ENCODE measurements around the gene RAD51B.

Gene RAD51B

GRCh38 chr14:68506645-68507419 lies 687.3 kb downstream of the RAD51B start:
- DNase-seq (ENCODE audit: low read depth in 2 of 2), result no peak

- peak in 1 of 2 donors; percentile 12 for DNase-seq (ENCODE audit: low read depth in 2 of 2)
Observed at GRCh38 chr14:68507544-68508081, 688.0 kb downstream of the RAD51B start.

DNA sequence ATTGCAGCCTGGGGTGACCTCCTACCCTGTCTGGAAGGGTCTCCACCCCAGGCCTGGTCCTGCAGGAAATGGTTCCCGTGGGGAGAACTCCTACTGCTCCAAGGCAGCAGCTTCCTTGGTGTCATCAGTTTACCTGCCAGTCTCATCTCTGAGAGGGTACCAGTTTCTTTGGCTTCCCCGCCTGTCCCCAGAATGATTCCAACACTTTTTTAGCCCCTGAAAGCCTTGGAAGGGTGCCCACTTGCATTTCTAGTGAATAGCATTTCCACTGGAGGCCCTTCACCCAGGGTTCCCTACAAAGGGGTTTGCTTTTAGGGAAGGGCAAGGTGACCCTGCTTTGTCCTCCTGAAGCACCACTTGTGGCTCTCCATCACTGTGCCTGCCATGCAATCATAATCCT lies 689.0 kb downstream of the RAD51B start:
- no peak for DNase-seq (ENCODE audit: low read depth in 2 of 2)

DNA sequence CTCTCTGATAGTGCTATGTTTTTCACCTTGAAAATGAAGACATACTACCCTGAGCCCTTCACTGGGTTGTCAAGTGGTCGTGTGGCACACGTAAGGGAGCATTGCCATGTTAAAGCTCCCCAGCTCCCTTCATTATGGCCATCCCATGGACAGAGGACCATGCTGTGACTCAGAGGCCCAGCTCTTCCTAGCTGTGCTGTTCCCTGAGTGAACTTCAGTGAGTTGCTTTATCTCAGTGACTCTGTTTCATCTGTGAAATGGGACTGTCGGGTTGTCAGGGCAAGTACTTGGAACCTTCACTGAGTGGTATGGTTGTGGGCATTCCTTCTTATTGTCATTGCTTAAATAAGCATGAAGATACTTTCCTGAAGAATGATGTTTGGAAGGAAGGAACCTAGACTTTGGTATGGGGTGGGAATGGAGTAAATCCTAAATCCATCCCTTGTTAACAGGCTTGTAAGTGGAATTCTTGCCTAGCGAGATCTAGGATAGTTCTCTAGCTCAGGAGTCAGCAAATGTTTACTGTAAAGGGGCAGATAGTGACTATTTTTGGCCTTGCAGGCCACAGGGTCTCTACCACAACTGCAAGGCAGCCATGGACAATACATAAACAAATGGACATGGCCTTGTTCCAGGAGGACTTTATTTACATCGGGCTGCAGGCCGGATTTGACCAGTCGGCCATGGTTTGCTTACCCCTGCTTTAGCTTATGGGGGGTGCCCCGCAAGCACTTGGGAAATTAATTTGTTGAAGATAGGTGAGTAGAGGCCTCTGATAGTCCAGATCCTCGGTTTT lies 689.8 kb downstream of the RAD51B start:
- no peak for DNase-seq (ENCODE audit: low read depth in 2 of 2)

- DNase-seq (ENCODE audit: low read depth in 2 of 2), result no peak
Observed at GRCh38 chr14:68510201-68511128, 690.9 kb downstream of the RAD51B start.

DNA sequence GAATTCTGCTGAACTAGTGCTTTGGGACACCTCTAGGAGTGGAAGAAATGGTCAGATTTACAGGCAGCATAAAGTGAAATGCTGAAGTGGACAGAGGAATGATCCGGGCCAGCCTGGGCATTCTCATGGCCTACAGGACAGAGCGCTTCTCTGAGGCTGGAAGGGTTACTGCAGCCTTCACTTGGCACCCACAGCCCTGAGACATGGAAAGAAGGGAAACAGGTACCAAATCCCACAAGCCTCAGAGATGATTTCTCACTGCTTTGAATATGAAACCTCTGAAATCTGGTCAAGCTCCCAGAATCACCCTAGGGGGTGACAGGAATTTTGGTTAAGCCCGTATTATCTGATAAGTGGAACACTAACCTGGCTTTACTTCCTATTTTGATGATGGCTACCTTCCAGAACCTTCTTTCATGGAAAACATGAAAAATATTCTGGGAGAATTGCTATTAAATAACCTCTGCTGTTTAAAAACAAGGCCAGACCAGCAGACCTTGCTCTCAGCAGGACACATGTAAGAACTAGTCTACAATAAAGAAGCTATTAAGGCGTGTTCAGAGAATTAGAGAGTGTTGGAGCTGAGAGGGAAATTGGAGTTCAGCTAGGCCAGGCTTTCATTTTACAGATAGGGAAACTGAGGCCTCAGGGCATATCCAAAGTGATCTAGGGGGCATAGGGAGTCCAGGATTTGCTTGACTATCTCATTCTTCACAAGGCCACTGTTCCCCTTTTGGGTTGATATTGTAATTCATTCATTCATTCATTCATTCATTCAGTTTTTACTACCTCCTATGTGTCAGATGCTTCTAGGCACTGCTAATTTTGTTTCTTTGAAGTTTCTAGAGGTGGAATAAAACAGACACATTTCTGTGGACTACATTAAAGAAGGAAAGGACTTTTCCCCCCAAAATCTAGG lies 691.8 kb downstream of the RAD51B start:
- DNase-seq (ENCODE audit: low read depth in 2 of 2), result no peak

DNA sequence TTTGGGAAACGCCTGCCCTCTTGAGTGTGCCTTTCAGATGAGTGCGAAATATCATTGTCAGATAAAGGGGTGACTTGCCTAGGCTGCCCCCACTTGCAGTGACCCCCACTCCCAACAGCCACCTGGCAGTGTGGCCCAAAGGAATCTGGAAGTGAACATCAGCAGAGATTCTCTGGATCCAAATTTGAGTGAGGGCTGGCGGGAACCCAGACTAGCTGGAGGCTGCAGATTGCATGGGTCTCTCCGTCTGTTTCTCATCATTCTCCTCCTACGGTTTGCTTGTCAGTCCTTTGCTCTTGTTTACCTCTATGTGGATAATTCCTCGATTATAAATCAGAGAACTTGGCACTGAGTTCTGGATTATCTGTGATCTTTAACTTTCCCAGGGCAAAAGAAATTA lies 692.5 kb downstream of the RAD51B start:
- DNase-seq (ENCODE audit: low read depth in 2 of 2), result no peak

- DNase-seq (ENCODE audit: low read depth in 2 of 2), result no peak
Observed at GRCh38 chr14:68513137-68513536, 693.6 kb downstream of the RAD51B start.

- DNase-seq (ENCODE audit: low read depth in 2 of 2), result no peak
Observed at GRCh38 chr14:68513838-68514607, 694.4 kb downstream of the RAD51B start.

DNA sequence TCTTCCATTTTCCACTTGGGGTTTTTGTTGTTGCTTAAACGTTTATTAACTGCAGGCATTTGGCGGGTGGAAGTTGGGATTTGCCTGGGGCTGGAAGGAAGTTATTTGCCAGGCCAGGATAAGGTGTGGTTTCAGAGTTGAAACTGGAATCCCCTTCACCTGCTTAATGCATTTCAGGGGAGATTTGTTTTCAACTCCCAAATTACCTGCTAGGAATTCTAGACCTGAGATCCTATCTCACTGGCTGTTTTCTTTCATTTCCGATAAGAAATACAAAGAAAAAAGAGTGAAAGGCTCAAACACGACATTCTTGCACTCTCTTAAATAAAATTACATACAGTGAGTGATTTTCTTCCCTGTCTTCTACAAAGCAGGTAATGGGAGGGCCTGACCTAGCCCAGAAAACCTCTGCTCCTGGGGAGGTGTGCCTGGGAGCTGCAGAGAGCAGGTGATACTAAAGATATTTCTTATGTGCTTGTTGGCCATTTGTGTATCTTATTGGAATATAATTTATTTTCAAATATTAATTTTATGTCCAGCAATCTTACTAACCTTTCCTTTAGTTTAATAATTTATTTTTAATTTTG lies 695.1 kb downstream of the RAD51B start:
- DNase-seq (ENCODE audit: low read depth in 2 of 2), result no peak

GRCh38 chr14:68516342-68516741 lies 696.8 kb downstream of the RAD51B start:
- no peak for DNase-seq (ENCODE audit: low read depth in 2 of 2)

DNA sequence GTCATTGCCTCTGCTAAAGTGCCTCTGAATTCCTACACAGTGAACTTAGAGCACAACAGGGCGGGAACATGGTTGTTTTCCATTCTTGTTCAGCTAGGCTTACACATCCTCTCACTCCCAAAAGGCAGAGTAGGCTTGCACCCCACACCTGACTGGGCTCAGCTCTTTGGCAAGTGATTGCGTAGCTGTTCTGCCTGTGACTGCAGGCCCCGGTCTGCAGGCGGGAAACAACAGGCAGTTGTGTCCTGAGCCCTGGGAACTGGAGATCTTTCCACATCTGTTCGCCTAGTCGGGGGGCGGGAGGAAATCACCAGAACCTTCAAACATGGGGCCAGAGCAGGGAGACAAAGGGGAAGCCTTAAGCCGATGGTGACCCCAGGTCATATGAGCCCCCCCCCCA lies 698.6 kb downstream of the RAD51B start:
- DNase-seq (ENCODE audit: low read depth in 2 of 2), result no peak

DNA sequence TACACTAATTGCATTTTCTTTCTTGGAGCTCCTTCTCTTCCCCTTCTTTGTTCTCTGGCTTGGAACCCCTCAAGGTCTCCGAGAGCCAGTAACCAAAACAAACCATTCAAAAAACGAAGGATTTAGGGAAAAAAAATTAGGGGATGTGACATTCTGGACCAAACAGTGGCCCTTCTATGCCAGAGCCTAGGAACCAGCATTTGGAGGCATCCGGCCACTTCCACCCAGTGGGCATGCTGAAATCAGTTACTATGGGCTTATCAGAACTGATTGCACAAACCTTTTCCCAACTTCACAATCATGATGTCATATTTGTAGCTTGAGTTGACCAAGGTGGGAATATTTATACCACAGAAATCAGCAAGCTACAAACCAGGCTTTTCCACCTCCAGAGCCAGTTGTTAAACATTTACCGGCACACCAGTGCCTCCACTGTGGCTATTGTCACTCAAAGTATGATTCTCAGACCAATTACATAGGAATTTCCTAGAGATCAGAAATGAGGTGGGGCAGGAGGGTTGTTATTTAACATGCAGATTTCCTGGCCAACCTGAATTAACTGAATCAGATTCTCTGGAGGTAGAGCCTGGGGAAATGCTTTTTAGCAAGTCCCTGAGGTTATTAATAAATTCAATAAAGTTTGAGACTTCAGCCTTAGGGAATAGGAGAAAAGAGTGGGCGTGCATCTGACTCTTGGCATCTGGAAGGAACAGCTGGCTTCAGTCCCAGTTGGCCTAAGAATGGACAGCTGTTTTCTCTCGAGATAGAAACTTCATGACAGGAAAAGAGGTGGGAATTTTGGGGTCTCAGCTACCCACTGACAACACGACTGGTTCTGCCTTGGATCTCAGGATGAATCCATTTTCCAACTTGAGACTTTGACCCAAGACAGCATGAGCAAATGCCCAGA lies 699.4 kb downstream of the RAD51B start:
- no peak for DNase-seq (ENCODE audit: low read depth in 2 of 2)

DNA sequence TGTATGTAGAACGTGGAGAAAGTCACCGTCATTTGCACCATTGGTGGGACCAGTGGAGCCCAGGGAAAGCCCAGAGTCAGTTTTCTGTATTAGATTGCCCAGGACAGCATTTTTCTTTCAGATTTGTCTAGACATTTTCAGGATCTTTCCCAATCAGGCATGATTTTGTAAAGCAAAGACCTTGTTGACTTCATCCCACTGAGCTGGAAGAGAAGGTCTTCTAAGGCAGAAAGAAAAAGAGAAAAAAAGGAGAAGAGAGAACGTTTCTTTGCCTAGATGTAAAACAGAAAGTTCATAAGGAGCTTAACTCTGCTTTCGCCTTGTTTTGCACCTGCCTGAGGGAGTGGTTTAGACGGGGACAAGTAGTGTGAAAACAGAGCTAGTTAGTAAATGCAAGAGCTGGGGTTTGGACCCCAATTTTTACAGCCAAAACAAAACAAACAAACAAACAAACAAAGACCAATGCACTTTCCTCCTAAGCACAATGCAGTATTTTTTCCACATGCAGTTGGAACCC lies 700.1 kb downstream of the RAD51B start:
- DNase-seq (ENCODE audit: low read depth in 2 of 2), result no peak

DNA sequence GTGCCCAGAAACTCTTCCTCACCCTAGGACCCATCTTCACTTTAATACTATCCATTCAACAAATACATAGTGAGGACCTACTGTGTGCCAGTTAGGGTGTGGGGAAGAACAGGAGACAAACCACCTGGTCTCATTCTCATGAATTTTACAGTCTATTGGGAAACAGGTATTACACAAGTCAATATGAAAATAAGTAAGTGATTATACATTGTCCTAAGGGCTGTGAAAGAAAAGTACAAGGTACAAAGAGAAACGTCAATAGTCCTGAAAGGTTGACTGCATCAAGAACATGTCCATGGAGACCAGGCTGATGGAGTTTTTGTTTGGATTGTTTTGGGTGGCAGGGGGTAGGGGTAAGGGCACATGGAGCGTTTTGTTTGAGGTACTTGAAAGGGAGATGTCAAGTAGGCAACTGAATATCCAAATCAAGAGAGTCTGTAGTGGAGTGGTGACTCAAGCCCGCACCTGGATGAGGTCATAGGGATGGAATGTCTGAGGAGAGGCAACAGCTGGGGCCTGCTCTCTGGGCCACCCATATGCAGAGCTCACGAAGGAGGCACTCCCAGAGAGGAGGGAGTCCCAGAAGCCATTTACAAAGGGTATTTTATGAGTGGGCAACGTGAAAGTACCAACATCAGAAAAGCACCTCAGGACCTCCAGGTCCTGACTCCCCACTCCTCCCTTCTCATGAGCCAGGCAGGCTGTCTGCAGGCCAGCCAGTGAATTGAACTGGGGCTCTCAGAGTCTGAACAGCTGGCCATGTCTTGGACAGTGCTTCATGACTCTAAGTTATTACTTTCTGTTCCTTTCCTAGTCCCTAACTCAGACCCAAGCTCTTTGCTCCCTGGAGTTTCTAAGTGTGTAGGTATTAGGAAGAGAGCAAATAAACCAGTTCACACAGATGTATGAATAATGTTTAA lies 701.3 kb downstream of the RAD51B start:
- no peak for DNase-seq (ENCODE audit: low read depth in 2 of 2)

GRCh38 chr14:68521557-68521901 lies 702.0 kb downstream of the RAD51B start:
- DNase-seq (ENCODE audit: low read depth in 2 of 2), result no peak

DNA sequence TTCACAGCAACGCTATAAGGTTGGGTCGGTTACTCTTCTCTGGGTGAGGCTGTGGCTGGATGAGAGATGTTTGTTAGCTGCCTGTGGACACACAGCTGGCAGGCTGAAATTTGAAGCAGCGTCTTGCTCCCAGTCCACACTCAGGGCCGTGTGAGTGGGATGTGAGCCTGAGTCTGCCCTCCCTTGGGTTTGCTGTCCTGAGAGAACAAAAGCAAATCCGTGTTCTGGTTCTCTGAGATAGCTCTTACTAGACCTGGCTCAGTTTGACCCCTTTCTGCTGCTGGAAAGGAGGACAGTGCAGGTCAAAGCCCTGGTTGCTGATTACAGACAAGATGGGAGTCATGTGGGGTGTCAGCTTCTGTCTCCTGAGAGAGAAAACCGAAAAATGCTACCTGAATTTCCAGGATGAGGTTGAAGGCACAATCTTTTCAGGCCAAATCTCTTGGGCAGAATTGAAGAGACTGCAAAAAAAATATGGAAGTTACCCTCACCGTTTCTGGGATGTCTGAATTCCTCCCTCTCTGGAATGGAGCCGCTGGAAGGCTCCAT lies 702.5 kb downstream of the RAD51B start:
- DNase-seq (ENCODE audit: low read depth in 2 of 2), result no peak
